Heart left ventricle (tissue), 13 donors: ENCODE data around the gene OR2Z1.

ENCODE experiments used
- POLR2A ChIP-seq, 2 donors: fragments of 450-650 bp; IDR thresholded peaks; one replicate each; pipeline ENCODE4 v1.6.1; 2017; ENCODE audit warnings: antibody characterized with exemption in 2 of 2, mild to moderate bottlenecking in 2 of 2, moderate library complexity in 2 of 2
- TF ChIP-seq, protein P1 (sequence below), 12 donors: fragments of 200-600 bp; sonication (generic) in 4 of 12; IDR thresholded peaks; one replicate each; pipeline versions ENCODE4 v1.5.0 to v1.8.0; 2018 to 2022; ENCODE audit warnings: antibody characterized with exemption in 12 of 12, mild to moderate bottlenecking in 5 of 12
- donor health status: ischemic (EF 13 %, LVEDD 7.1; RV severe dilation, severe dysfunction).
- donor health status: DM: no; HTN: yes; CAD: no.
- donor health status: DM: no; HTN: no; CAD: no.
- donor health status: ischemic (EF 25% LVEDD 6.9; RV normal size, moderate dysfunction).
- donor health status: ischemic (EF 25% LVEDD 5.7; RV mildly dilated, moderate dysfunction).
- donor health status: ischemic (EF 35%, LVEDD 5.7; RV mildly dilated, moderate dysfunction).
- donor health status: nonischemic (EF 11% LVEDD 7.7; RV severe dilation, severe dysfunction).
- donor health status: DM: yes; HTN: yes; CAD: no.
- donor health status: PGD.
- donor health status: ischemic (EF 29% LVEDD 5.4; RV normal size, mild dysfunction).
- donor health status: nonischemic (EF 23%, LVEDD 6.1; RV moderate dilation, normal function).

DNA sequence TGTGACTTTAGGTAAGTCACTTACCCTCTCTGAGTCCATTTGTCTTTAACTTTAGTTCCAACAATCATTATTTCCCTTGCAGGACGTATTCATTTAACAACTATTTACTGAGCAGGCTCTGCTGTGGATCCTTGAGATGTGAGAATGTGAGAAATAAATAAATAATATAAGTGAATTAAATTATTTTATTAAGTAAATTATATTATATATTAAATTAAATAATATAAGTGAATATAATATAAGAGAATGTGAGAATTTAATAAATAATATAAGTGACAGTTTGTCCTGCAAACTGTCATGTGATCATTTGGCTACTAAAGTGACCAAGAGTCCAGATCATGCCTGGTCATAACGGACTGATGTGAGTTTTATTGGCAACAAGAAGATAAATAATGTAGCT lies 598 bp downstream of the OR2Z1 start:
- TF ChIP-seq, protein P1, sequence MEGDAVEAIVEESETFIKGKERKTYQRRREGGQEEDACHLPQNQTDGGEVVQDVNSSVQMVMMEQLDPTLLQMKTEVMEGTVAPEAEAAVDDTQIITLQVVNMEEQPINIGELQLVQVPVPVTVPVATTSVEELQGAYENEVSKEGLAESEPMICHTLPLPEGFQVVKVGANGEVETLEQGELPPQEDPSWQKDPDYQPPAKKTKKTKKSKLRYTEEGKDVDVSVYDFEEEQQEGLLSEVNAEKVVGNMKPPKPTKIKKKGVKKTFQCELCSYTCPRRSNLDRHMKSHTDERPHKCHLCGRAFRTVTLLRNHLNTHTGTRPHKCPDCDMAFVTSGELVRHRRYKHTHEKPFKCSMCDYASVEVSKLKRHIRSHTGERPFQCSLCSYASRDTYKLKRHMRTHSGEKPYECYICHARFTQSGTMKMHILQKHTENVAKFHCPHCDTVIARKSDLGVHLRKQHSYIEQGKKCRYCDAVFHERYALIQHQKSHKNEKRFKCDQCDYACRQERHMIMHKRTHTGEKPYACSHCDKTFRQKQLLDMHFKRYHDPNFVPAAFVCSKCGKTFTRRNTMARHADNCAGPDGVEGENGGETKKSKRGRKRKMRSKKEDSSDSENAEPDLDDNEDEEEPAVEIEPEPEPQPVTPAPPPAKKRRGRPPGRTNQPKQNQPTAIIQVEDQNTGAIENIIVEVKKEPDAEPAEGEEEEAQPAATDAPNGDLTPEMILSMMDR (IDR thresholded peaks at IDR 0.05), result no peak
- no peak for TF ChIP-seq POLR2A (IDR thresholded peaks at IDR 0.05)
